GM23338 (cell line): ENCODE results near the gene GPD2. TPM values are rescaled to one million over a fixed set of nuclear protein-coding genes. Genes with fewer than 3 reads are reported as not detected.

Source experiments
- ATAC-seq: fragments of 200-7000 bp; cut with Tn5 transposase; 3 replicates; pipeline ENCODE4 v1.9.1; 2020
- DNase-seq: peaks from one replicate; pipeline ENCODE4 v3.0.0-alpha.2; 2015; ENCODE audit warnings: low spot score
- H2AFZ ChIP-seq: fragments of 200-600 bp; sonication (generic); 2 replicates; pipeline ENCODE4 v1.8.0; 2016; ENCODE audit warnings: antibody characterized with exemption, mild to moderate bottlenecking, moderate library complexity
- H3F3A ChIP-seq: fragments of 200-600 bp; sonication (generic); replicated peaks from 2 replicates; pipeline ENCODE4 v1.8.0; 2017; ENCODE audit warnings: antibody characterized with exemption, mixed run types, low read depth
- H3K27ac ChIP-seq: fragments of 200-600 bp; sonication (generic); 2 replicates; pipeline ENCODE4 v1.6.1; 2016; ENCODE audit warnings: low read depth
- H3K27me3 ChIP-seq: fragments of 200-600 bp; sonication (generic); 2 replicates; pipeline ENCODE4 v1.8.0; 2016; ENCODE audit warnings: mild to moderate bottlenecking, mixed run types, moderate library complexity; ENCODE audit not compliant: insufficient read depth
- H3K36me3 ChIP-seq: fragments of 200-600 bp; sonication (generic); 2 replicates; pipeline ENCODE4 v1.8.0; 2016; ENCODE audit warnings: mild to moderate bottlenecking; ENCODE audit not compliant: insufficient read depth
- H3K4me1 ChIP-seq: fragments of 200-600 bp; sonication (generic); 2 replicates; pipeline ENCODE4 v1.8.0; 2016; ENCODE audit warnings: mild to moderate bottlenecking, moderate library complexity; ENCODE audit not compliant: insufficient read depth
- H3K4me2 ChIP-seq: fragments of 200-600 bp; sonication (generic); 2 replicates; pipeline ENCODE4 v1.7.1; 2017; ENCODE audit warnings: mixed run types
- H3K4me3 ChIP-seq: fragments of 200-600 bp; sonication (generic); 2 replicates; pipeline ENCODE4 v1.6.1; 2016; ENCODE audit warnings: mixed run types
- H3K79me2 ChIP-seq: fragments of 200-600 bp; sonication (generic); replicated peaks from 2 replicates; pipeline ENCODE4 v1.8.0; 2017; ENCODE audit warnings: mild to moderate bottlenecking; ENCODE audit not compliant: insufficient read depth
- H3K9me2 ChIP-seq: fragments of 200-600 bp; sonication (generic); 2 replicates; pipeline ENCODE4 v1.8.0; 2017; ENCODE audit not compliant: insufficient read depth
- H4K20me1 ChIP-seq: fragments of 200-600 bp; sonication (generic); replicated peaks from 2 replicates; pipeline ENCODE4 v1.8.0; 2017; ENCODE audit warnings: mild to moderate bottlenecking; ENCODE audit not compliant: insufficient read depth
- H3K27ac Mint-ChIP-seq: 2 replicates; pipeline ENCODE4 v1.8.0; 2020; ENCODE audit warnings: inconsistent platforms, mild to moderate bottlenecking, moderate library complexity, mixed read lengths
- H3K27me3 Mint-ChIP-seq: 3 replicates; pipeline ENCODE4 v1.8.0; 2022; ENCODE audit warnings: low read depth, mild to moderate bottlenecking, moderate library complexity, mixed read lengths, inconsistent platforms; ENCODE audit not compliant: insufficient read depth, poor library complexity
- H3K36me3 Mint-ChIP-seq: 3 replicates; pipeline ENCODE4 v1.8.0; 2021; ENCODE audit warnings: low read depth, mild to moderate bottlenecking, inconsistent platforms, moderate library complexity, mixed read lengths
- H3K4me1 Mint-ChIP-seq: 3 replicates; pipeline ENCODE4 v1.8.0; 2020; ENCODE audit warnings: mild to moderate bottlenecking, inconsistent platforms, mixed read lengths
- H3K4me3 Mint-ChIP-seq: 3 replicates; pipeline ENCODE4 v1.8.0; 2021; ENCODE audit warnings: moderate library complexity, mild to moderate bottlenecking, inconsistent platforms, mixed read lengths
- H3K9me3 Mint-ChIP-seq: 3 replicates; pipeline ENCODE4 v1.8.0; 2020; ENCODE audit warnings: moderate library complexity, mild to moderate bottlenecking, inconsistent platforms, mixed read lengths
- EZH2phosphoT487 ChIP-seq: fragments of 200-600 bp; sonication (generic); IDR thresholded peaks from one replicate; pipeline ENCODE4 v1.8.1; 2018; ENCODE audit warnings: antibody characterized with exemption; ENCODE audit not compliant: unreplicated experiment
- POLR2AphosphoS5 ChIP-seq: IDR thresholded peaks from 2 replicates; pipeline ENCODE4 v1.6.1; 2016; ENCODE audit warnings: antibody characterized with exemption, low read depth
- STAT1 ChIP-seq: IDR thresholded peaks from one replicate; pipeline ENCODE4 v1.6.1; 2016; ENCODE audit warnings: antibody characterized with exemption; ENCODE audit not compliant: unreplicated experiment
- ZNF114 ChIP-seq: fragments of 250-450 bp; sonication (Bioruptor Pico); IDR thresholded peaks from 2 replicates; pipeline ENCODE4 v1.5.0; 2020; ENCODE audit warnings: mild to moderate bottlenecking, moderate library complexity
- ZNF462 ChIP-seq: fragments of 250-450 bp; sonication (Bioruptor Pico); IDR thresholded peaks from 2 replicates; pipeline ENCODE4 v1.5.0; 2020; ENCODE audit warnings: mild to moderate bottlenecking, moderate library complexity
- polyA plus RNA-seq: library from polyadenylated mRNA; unstranded; fragments of >200 nt; fragmentation: Nextera tagmentation; extraction: Ambion mirVana; gene quantifications from 2 replicates; pipeline ENCODE4 v1.2.1, GENCODE V29; 2016
- total RNA-seq: library from RNA; depleted of rRNA; stranded (reverse); fragments of >200 nt; shearing (Covaris generic); gene quantifications from 2 replicates; pipeline ENCODE4 v1.2.3, GENCODE V29; 2014
- TF ChIP-seq, protein P1 (sequence below): IDR thresholded peaks from one replicate; pipeline ENCODE4 v1.6.1; 2018; ENCODE audit warnings: antibody characterized with exemption; ENCODE audit not compliant: unreplicated experiment

The GPD2 gene
- total and polyA plus RNA-seq, 2 experiments from 2014 or later, result 9.4 to 67.4 TPM

DNA sequence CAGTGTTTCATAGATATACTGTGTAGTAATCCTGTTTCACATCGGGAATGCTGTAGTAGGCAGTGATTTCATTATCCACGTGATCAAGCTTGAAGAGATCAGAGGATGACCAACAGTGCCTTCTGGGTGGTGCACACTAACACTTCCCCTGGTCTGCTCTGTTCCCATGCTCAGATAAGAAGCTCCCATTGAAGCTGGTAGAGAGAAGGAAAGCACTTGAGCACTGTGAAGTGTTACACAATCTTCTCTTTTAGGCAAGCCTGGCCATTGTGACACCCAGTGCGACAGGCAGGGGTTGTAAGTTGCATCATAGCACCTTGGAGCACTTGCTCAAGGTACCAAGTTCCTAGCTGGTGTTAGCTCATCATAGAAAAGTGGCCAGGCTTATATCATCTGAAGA lies 30.6 kb upstream of the GPD2 start (continued):
- TF ChIP-seq, protein P1, sequence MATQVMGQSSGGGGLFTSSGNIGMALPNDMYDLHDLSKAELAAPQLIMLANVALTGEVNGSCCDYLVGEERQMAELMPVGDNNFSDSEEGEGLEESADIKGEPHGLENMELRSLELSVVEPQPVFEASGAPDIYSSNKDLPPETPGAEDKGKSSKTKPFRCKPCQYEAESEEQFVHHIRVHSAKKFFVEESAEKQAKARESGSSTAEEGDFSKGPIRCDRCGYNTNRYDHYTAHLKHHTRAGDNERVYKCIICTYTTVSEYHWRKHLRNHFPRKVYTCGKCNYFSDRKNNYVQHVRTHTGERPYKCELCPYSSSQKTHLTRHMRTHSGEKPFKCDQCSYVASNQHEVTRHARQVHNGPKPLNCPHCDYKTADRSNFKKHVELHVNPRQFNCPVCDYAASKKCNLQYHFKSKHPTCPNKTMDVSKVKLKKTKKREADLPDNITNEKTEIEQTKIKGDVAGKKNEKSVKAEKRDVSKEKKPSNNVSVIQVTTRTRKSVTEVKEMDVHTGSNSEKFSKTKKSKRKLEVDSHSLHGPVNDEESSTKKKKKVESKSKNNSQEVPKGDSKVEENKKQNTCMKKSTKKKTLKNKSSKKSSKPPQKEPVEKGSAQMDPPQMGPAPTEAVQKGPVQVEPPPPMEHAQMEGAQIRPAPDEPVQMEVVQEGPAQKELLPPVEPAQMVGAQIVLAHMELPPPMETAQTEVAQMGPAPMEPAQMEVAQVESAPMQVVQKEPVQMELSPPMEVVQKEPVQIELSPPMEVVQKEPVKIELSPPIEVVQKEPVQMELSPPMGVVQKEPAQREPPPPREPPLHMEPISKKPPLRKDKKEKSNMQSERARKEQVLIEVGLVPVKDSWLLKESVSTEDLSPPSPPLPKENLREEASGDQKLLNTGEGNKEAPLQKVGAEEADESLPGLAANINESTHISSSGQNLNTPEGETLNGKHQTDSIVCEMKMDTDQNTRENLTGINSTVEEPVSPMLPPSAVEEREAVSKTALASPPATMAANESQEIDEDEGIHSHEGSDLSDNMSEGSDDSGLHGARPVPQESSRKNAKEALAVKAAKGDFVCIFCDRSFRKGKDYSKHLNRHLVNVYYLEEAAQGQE, result no peak
- TF ChIP-seq ZNF462 (CRISPR knock-in tag) (no peak), EZH2phosphoT487 (no peak), STAT1 (no peak), ZNF114 (CRISPR knock-in tag) (no peak)

- ATAC-seq, result no peak
- Histone ChIP-seq H3K4me3 (no peak overlapping the region), H3K4me2 (no peak overlapping the region), H3K36me3 (no peaks in the 10 kb centered on the region), H3K27ac (no peak overlapping the region), H3K79me2 (no peaks in the 10 kb centered on the region), H3K9me2 (no peaks in the 10 kb centered on the region), H3K27me3 (no peaks in the 10 kb centered on the region), H3K4me1 (no peaks in the 10 kb centered on the region), H3F3A (no peaks in the 10 kb centered on the region), H4K20me1 (no peaks in the 10 kb centered on the region), H2AFZ (no peak overlapping the region)
- H3K4me3 Mint-ChIP-seq, result no peak overlapping the region
- H3K27me3 Mint-ChIP-seq, result no peaks in the 10 kb centered on the region
- H3K4me1 Mint-ChIP-seq, result no peaks in the 10 kb centered on the region
- no peaks in the 10 kb centered on the region for H3K36me3 Mint-ChIP-seq
- DNase-seq, result no peak
- no peaks in the 10 kb centered on the region for H3K9me3 Mint-ChIP-seq
- H3K27ac Mint-ChIP-seq, result no peak overlapping the region
- TF ChIP-seq, protein P1, result no peak
- TF ChIP-seq POLR2AphosphoS5 (no peak), ZNF114 (CRISPR knock-in tag) (no peak)
Observed at GRCh38 chr2:156411835-156412234, 24.3 kb upstream of the GPD2 start.
